ENCODE measurements around the gene TRAPPC2.

TRAPPC2 gene

GRCh38 chrX:13761606-13762414, 27.4 kb upstream of the TRAPPC2 start:
- Histone ChIP-seq H3K9me3 (ENCODE audit: control insufficient read depth, insufficient read depth, low read length) (no peaks in the 10 kb centered on the region), H3K4me3 (ENCODE audit: low read depth, low read length) (no peak overlapping the region), H3K4me1 (ENCODE audit: control insufficient read depth, insufficient read depth, low read length) (peaks cover 27% of the 10 kb centered on the region), H3K27me3 (ENCODE audit: control insufficient read depth, insufficient read depth, low read length) (no peaks in the 10 kb centered on the region), H3K36me3 (ENCODE audit: control insufficient read depth, insufficient read depth, low read length) (peaks cover 6% of the 10 kb centered on the region), H3K9ac (ENCODE audit: low read depth, low read length) (no peak overlapping the region)

DNA sequence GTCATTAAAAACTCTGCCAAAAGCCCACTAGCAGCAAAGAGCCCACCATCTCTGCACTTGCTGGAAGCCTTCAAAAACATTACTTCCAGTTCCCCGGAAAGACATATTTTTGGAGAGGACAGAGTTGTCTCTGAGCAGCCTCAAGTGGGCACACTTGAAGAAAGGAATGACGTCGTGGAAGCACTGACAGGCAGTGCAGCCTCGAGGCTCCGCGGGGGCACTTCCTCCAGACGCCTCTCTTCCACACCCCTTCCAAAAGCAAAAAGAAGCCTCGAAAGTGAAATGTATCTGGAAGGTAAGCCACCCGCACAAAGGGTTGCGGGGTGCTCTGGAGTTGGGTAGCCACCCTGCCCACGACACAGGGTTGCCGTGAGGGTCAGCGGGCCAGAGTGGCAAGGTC, 26.0 kb upstream of the TRAPPC2 start:
- peaks cover 30% of the 10 kb centered on the region for H3K4me1 ChIP-seq (ENCODE audit: control insufficient read depth, insufficient read depth, low read length)
- H3K4me3 ChIP-seq (ENCODE audit: low read depth, low read length): no peak overlapping the region
- no peak overlapping the region for H3K9ac ChIP-seq (ENCODE audit: low read depth, low read length)
- H3K9me3 ChIP-seq (ENCODE audit: control insufficient read depth, insufficient read depth, low read length): no peaks in the 10 kb centered on the region
- peaks cover 7% of the 10 kb centered on the region for H3K36me3 ChIP-seq (ENCODE audit: control insufficient read depth, insufficient read depth, low read length)
- no peaks in the 10 kb centered on the region for H3K27me3 ChIP-seq (ENCODE audit: control insufficient read depth, insufficient read depth, low read length)

DNA sequence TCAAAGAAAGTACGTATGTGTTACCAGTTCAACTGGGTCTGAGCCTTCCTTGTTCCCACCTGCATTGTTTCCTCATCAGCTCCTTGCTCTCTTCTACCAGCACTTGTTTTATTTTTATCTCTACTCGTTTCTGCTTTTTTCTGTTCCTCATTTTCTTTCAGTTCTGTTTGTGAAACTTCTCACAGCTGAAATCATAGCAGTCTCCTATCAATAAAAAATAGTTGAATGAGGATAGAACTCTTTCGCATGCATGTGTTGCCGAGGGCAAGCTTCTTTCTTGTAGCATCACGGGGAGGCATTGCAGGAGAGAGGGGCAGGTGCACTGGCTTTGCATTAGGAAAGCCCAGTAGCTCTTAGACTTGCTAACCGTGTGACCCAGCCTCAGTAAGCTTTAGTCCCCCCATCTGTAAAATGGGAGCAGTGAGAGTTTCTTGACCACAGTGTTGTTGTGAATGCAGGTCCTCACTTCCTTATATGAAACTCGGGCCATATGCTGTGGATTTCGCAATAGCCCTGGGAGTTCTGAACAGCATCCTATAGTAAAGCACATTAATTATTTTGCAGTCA, 24.8 kb upstream of the TRAPPC2 start:
- Histone ChIP-seq H3K4me3 (ENCODE audit: low read depth, low read length) (no peak overlapping the region), H3K9ac (ENCODE audit: low read depth, low read length) (no peak overlapping the region), H3K4me1 (ENCODE audit: control insufficient read depth, insufficient read depth, low read length) (peaks cover 26% of the 10 kb centered on the region), H3K27me3 (ENCODE audit: control insufficient read depth, insufficient read depth, low read length) (no peaks in the 10 kb centered on the region), H3K36me3 (ENCODE audit: control insufficient read depth, insufficient read depth, low read length) (peaks cover 11% of the 10 kb centered on the region), H3K9me3 (ENCODE audit: control insufficient read depth, insufficient read depth, low read length) (no peaks in the 10 kb centered on the region)

DNA sequence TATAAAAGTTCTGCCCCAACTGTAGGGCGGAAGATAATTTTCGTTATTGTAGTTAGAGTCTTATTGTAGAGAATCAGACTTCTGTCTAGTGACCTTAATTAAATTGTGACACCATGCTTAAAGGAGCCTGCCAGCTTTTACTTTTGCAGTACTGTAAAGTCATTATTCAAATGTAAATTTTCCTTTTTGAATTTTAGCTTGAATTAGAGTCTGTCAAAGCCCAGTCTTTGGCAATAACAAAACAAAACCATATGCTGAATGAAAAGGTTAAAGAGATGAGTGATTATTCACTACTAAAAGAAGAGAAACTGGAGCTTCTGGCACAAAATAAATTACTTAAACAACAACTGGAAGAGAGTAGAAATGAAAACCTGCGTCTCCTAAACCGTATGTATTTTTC, 22.0 kb upstream of the TRAPPC2 start:
- peaks cover 13% of the 10 kb centered on the region for H3K4me1 ChIP-seq (ENCODE audit: control insufficient read depth, insufficient read depth, low read length)
- H3K9me3 ChIP-seq (ENCODE audit: control insufficient read depth, insufficient read depth, low read length): no peaks in the 10 kb centered on the region
- peaks cover 11% of the 10 kb centered on the region for H3K36me3 ChIP-seq (ENCODE audit: control insufficient read depth, insufficient read depth, low read length)

GRCh38 chrX:13755254-13755653, 20.8 kb upstream of the TRAPPC2 start:
- peaks cover 8% of the 10 kb centered on the region for H3K36me3 ChIP-seq (ENCODE audit: control insufficient read depth, insufficient read depth, low read length)
- no peaks in the 10 kb centered on the region for H3K27me3 ChIP-seq (ENCODE audit: control insufficient read depth, insufficient read depth, low read length)
- H3K4me3 ChIP-seq (ENCODE audit: low read depth, low read length): no peak overlapping the region
- H3K9ac ChIP-seq (ENCODE audit: low read depth, low read length): no peak overlapping the region
- no peaks in the 10 kb centered on the region for H3K9me3 ChIP-seq (ENCODE audit: control insufficient read depth, insufficient read depth, low read length)
- peaks cover 6% of the 10 kb centered on the region for H3K4me1 ChIP-seq (ENCODE audit: control insufficient read depth, insufficient read depth, low read length)

More for the DNA sequence above, 22.0 kb upstream of the TRAPPC2 start:
- H3K4me3 ChIP-seq (ENCODE audit: low read depth, low read length): no peak overlapping the region
- H3K27me3 ChIP-seq (ENCODE audit: control insufficient read depth, insufficient read depth, low read length): no peaks in the 10 kb centered on the region
- H3K9ac ChIP-seq (ENCODE audit: low read depth, low read length): no peak overlapping the region

DNA sequence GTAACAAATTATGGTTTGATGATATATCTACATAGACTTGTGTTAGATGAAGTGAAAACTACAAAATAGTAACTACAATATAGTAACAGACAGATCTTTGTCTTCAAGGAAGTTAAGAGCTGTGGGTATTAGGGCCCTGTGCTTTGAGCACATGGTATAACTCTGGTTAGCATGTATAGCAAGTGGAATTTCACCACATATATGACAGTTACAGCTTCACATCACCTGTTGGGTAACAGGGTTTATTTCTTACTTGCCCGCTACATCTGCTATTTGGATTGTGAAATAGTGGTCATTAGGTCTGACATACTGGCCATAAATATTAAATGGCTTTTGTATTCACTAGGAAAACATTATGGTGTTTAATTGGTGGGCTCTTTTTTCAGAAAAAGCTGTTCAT, 20.3 kb upstream of the TRAPPC2 start:
- no peaks in the 10 kb centered on the region for H3K9me3 ChIP-seq (ENCODE audit: control insufficient read depth, insufficient read depth, low read length)
- no peaks in the 10 kb centered on the region for H3K27me3 ChIP-seq (ENCODE audit: control insufficient read depth, insufficient read depth, low read length)
- H3K9ac ChIP-seq (ENCODE audit: low read depth, low read length): no peak overlapping the region
- H3K4me1 ChIP-seq (ENCODE audit: control insufficient read depth, insufficient read depth, low read length): peaks cover 6% of the 10 kb centered on the region
- peaks cover 8% of the 10 kb centered on the region for H3K36me3 ChIP-seq (ENCODE audit: control insufficient read depth, insufficient read depth, low read length)
- H3K4me3 ChIP-seq (ENCODE audit: low read depth, low read length): no peak overlapping the region

- no peaks in the 10 kb centered on the region for H3K9me3 ChIP-seq (ENCODE audit: control insufficient read depth, insufficient read depth, low read length)
- peaks cover 8% of the 10 kb centered on the region for H3K36me3 ChIP-seq (ENCODE audit: control insufficient read depth, insufficient read depth, low read length)
- H3K4me1 ChIP-seq (ENCODE audit: control insufficient read depth, insufficient read depth, low read length): peaks cover 6% of the 10 kb centered on the region
- no peak overlapping the region for H3K9ac ChIP-seq (ENCODE audit: low read depth, low read length)
- no peak overlapping the region for H3K4me3 ChIP-seq (ENCODE audit: low read depth, low read length)
- H3K27me3 ChIP-seq (ENCODE audit: control insufficient read depth, insufficient read depth, low read length): no peaks in the 10 kb centered on the region
These were observed 18.2 kb upstream of the TRAPPC2 start for GRCh38 chrX:13752646-13753045.

GRCh38 chrX:13752141-13752540, 17.7 kb upstream of the TRAPPC2 start:
- no peaks in the 10 kb centered on the region for H3K27me3 ChIP-seq (ENCODE audit: control insufficient read depth, insufficient read depth, low read length)
- H3K9me3 ChIP-seq (ENCODE audit: control insufficient read depth, insufficient read depth, low read length): no peaks in the 10 kb centered on the region
- no peak overlapping the region for H3K9ac ChIP-seq (ENCODE audit: low read depth, low read length)
- peaks cover 6% of the 10 kb centered on the region for H3K4me1 ChIP-seq (ENCODE audit: control insufficient read depth, insufficient read depth, low read length)
- no peak overlapping the region for H3K4me3 ChIP-seq (ENCODE audit: low read depth, low read length)
- peaks cover 8% of the 10 kb centered on the region for H3K36me3 ChIP-seq (ENCODE audit: control insufficient read depth, insufficient read depth, low read length)

DNA sequence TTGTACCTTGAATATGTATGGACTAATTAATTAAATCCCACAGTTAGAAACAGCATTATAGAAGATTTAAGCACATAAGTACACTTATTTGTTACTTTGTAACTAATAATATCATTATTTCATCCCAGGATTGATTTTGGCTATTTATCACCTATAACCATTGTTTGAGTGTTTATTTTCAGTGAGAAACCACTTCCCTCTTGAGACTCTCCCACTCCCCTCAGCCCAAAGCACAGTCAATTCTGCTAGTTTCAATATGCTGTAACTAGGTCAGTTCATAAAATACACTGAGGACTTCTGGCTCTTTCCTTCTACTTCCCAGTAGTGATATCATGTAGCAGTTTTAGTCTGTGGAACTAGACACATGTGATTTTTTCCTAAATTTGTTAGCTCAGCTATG, 16.4 kb upstream of the TRAPPC2 start:
- no peaks in the 10 kb centered on the region for H3K4me1 ChIP-seq (ENCODE audit: control insufficient read depth, insufficient read depth, low read length)
- H3K4me3 ChIP-seq (ENCODE audit: low read depth, low read length): no peak overlapping the region
- H3K36me3 ChIP-seq (ENCODE audit: control insufficient read depth, insufficient read depth, low read length): peaks cover 4% of the 10 kb centered on the region
- H3K27me3 ChIP-seq (ENCODE audit: control insufficient read depth, insufficient read depth, low read length): no peaks in the 10 kb centered on the region
- no peaks in the 10 kb centered on the region for H3K9me3 ChIP-seq (ENCODE audit: control insufficient read depth, insufficient read depth, low read length)
- no peak overlapping the region for H3K9ac ChIP-seq (ENCODE audit: low read depth, low read length)

DNA sequence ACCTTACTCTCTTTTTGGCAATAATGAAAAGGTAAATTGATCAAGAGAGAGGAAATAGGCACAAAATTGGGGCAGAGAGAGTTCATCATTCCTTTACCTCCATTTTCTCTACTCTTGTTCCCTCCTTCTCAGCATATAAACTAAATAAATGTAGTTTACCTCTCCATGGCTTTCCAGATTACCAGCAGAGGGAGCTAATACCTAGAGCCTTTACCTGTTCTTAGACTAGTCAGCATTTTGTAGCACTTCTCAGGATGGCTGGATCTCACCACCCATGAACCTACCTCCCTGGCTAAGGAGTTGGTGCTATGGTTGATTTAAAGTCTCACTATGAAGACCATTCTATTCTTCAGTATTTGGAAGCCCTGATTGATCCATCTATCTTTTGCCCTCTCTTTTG, 15.8 kb upstream of the TRAPPC2 start:
- H3K36me3 ChIP-seq (ENCODE audit: control insufficient read depth, insufficient read depth, low read length): peaks cover 2% of the 10 kb centered on the region
- no peak overlapping the region for H3K4me3 ChIP-seq (ENCODE audit: low read depth, low read length)
- no peaks in the 10 kb centered on the region for H3K9me3 ChIP-seq (ENCODE audit: control insufficient read depth, insufficient read depth, low read length)
- H3K27me3 ChIP-seq (ENCODE audit: control insufficient read depth, insufficient read depth, low read length): no peaks in the 10 kb centered on the region
- H3K4me1 ChIP-seq (ENCODE audit: control insufficient read depth, insufficient read depth, low read length): no peaks in the 10 kb centered on the region
- no peak overlapping the region for H3K9ac ChIP-seq (ENCODE audit: low read depth, low read length)

GRCh38 chrX:13748486-13748885, 14.1 kb upstream of the TRAPPC2 start:
- Histone ChIP-seq H3K36me3 (ENCODE audit: control insufficient read depth, insufficient read depth, low read length) (peaks cover 5% of the 10 kb centered on the region), H3K4me1 (ENCODE audit: control insufficient read depth, insufficient read depth, low read length) (no peaks in the 10 kb centered on the region), H3K27me3 (ENCODE audit: control insufficient read depth, insufficient read depth, low read length) (no peaks in the 10 kb centered on the region), H3K9me3 (ENCODE audit: control insufficient read depth, insufficient read depth, low read length) (no peaks in the 10 kb centered on the region), H3K9ac (ENCODE audit: low read depth, low read length) (no peak overlapping the region), H3K4me3 (ENCODE audit: low read depth, low read length) (no peak overlapping the region)

- Histone ChIP-seq H3K27me3 (ENCODE audit: control insufficient read depth, insufficient read depth, low read length) (no peaks in the 10 kb centered on the region), H3K4me3 (ENCODE audit: low read depth, low read length) (no peak overlapping the region), H3K36me3 (ENCODE audit: control insufficient read depth, insufficient read depth, low read length) (peaks cover 5% of the 10 kb centered on the region), H3K9ac (ENCODE audit: low read depth, low read length) (no peak overlapping the region), H3K4me1 (ENCODE audit: control insufficient read depth, insufficient read depth, low read length) (peaks cover 2% of the 10 kb centered on the region), H3K9me3 (ENCODE audit: control insufficient read depth, insufficient read depth, low read length) (no peaks in the 10 kb centered on the region)
These were observed 13.4 kb upstream of the TRAPPC2 start for GRCh38 chrX:13747836-13748235.
